ENCODE results near the gene LRP1B.

DNA sequence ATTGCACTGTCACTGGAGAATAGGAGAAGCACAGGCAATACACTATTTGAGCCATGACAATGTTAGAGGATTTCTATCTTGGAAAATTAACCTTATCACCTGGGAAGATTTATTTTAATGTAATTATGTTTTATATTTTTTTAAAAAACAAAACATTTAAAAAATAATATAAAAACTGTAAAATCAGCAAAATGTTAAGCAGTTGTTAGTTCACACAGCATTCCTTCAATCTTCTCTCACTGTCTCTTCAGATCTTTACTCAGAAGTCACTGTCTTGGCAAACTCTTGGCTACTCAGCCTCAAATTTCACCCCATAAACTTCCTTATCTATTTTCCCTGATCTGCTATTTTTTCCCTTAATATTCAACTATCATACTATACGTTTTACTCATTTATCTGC is 1322.6 kb downstream of the LRP1B start:
- no peak for TF ChIP-seq EZH2 (IDR thresholded peaks at IDR 0.05; ENCODE audit: borderline replicate concordance, insufficient read depth, low read depth, low read length, poor library complexity, severe bottlenecking)
- no peak for TF ChIP-seq CTCF (IDR thresholded peaks at IDR 0.05)
